GM10248 (cell line): ENCODE results near the gene C2orf92.

Source experiments
- CTCF ChIA-PET: fragments of 300-600 bp; sonication (Branson Sonifier 250); formaldehyde crosslinking; extraction: SDS; loops from one replicate; lab custom pipeline; 2021; ENCODE audit warnings: antibody characterized with exemption; lab: Yijun Ruan, JAX
- POLR2A ChIA-PET: fragments of 350-650 bp; sonication (Branson Sonifier 250); formaldehyde crosslinking; extraction: SDS; loops from one replicate; lab custom pipeline; 2020; ENCODE audit warnings: antibody characterized with exemption; lab: Yijun Ruan, JAX
- DNase-seq: peaks from one replicate; pipeline ENCODE4 v3.0.0; 2012; ENCODE audit errors: extremely low spot score
- CTCF ChIP-seq: IDR thresholded peaks from 2 replicates; pipeline ENCODE4 v1.5.1; 2012; ENCODE audit warnings: mild to moderate bottlenecking, low read depth; ENCODE audit errors: extremely low read depth, missing control alignments, control extremely low read depth

Gene C2orf92

GRCh38 chr2:97732436-97733340, 63.2 kb downstream of the C2orf92 start:
- ChIA-PET CTCF (interaction anchor here (1.5 kb wide), 1 partner anchor 8 kb away, joined by 8 read pairs; no protein-coding TSS in a partner anchor), POLR2A (no interaction called here)
- no peak for DNase-seq
- no peak for TF ChIP-seq CTCF

GRCh38 chr2:97733341-97734035, 64.0 kb downstream of the C2orf92 start:
- DNase-seq, result no peak
- CTCF ChIA-PET, result interaction anchor here (1.3 kb wide), 1 partner anchor 455 kb away, joined by 3 read pairs; no protein-coding TSS in a partner anchor
- TF ChIP-seq CTCF, result no peak
- POLR2A ChIA-PET, result no interaction called here

GRCh38 chr2:97734061-97735051, 64.8 kb downstream of the C2orf92 start:
- no peak for TF ChIP-seq CTCF
- POLR2A ChIA-PET, result no interaction called here
- CTCF ChIA-PET, result interaction anchor here (1.3 kb wide), 1 partner anchor 454 kb away, joined by 3 read pairs; no protein-coding TSS in a partner anchor
- DNase-seq, result no peak

- no peak for DNase-seq
- TF ChIP-seq CTCF, result no peak
- POLR2A ChIA-PET, result no interaction called here
- CTCF ChIA-PET, result no interaction called here
Observed at GRCh38 chr2:97735161-97735561, 65.6 kb downstream of the C2orf92 start.

- ChIA-PET POLR2A (no interaction called here), CTCF (no interaction called here)
- no peak for TF ChIP-seq CTCF
Observed at GRCh38 chr2:97736185-97736584, 66.7 kb downstream of the C2orf92 start.

More at GRCh38 chr2:97736185-97736584, 66.7 kb downstream of the C2orf92 start:
- DNase-seq, result no peak
